AG09319 (cell line): ENCODE results near the gene SIMC1.
"Not testable (repeated sequence)": the region's sequence is repeated elsewhere in the genome, so short reads cannot be mapped to it uniquely, and the experiment has no call there.

ENCODE experiments used
- DNase-seq: peaks from one replicate; pipeline ENCODE4 v3.0.0-alpha.2; 2010; ENCODE audit warnings: low read depth; ENCODE audit errors: extremely low read depth
- TF ChIP-seq, protein P1 (sequence below): IDR thresholded peaks from 2 replicates; pipeline ENCODE4 v1.5.1; 2011; ENCODE audit warnings: low read depth, mild to moderate bottlenecking, inconsistent platforms, low read length, moderate library complexity

The SIMC1 gene

GRCh38 chr5:176245489-176245888, 7.3 kb downstream of the SIMC1 start:
- not testable (repeated sequence) for DNase-seq

DNA sequence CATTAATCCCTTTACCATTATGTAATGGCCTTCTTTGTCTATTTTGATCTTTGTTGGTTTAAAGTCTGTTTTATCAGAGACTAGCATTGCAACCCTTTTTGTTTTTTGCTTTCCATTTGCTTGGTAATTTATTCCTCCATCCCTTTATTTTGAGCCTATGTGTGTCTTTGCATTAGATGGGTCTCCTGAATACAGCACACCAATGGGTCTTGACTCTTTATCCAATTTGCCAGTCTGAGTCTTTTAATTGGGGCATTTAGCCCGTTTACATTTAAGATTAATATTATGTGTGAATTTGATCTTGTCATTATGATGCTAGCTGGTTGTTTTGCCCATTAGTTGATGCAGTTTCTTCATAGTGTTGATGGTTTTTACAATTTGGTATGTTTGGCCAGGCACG, 12.5 kb downstream of the SIMC1 start:
- DNase-seq: not testable (repeated sequence)

DNA sequence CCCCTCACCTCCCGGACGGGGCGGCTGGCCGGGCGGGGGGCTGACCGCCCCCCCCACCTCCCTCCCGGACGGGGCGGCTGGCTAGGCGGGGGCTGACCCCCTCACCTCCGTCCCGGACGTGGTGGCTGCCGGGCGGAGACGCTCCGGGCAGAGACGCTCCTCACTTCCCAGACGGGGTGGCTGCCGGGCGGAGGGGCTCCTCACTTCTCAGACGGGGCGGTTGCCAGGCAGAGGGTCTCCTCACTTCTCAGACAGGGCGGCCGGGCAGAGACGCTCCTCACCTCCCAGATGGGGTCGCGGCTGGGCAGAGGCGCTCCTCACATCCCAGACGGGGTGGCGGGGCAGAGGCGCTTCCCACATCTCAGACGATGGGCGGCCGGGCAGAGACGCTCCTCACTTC, 13.9 kb downstream of the SIMC1 start:
- not testable (repeated sequence) for DNase-seq

- not testable (repeated sequence) for DNase-seq
Measured at GRCh38 chr5:176253370-176254065, 15.3 kb downstream of the SIMC1 start.

DNA sequence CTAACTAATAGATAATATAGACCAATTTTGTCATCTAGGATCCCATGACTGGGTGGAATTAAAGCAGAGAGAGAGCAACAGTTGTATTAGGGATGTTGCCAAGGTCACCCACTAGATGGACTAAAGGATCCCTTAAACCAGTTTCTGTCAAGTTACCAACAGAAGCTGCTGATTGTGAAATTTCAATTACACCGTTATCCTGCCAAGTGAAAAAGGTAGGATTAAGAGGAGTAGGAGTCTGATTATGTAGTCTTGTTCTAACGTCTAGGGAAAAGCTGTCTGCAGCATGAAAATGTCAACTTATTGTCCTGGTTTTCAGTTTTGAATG, 15.8 kb downstream of the SIMC1 start:
- not testable (repeated sequence) for DNase-seq

- not testable (repeated sequence) for DNase-seq
Measured at GRCh38 chr5:176257871-176258505, 19.8 kb downstream of the SIMC1 start.

DNA sequence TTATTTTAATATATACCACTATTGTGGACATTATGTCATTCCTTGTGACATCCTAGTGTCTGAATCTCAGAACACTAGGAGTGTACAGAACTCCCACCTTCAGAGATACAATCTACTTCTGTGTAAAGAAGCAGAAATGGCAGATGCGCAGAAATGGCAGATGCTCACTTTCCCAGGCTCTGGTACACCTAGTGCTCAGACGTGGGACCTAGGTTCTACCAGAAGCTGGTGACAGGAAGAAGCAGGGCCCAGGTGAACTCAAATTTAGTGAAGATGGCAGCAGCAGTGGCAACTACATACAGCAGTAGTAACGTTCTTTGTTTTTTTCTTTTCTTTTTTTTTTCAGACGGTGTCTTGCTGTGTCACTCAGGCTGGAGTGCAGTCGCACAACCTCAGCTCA, 22.5 kb downstream of the SIMC1 start:
- not testable (repeated sequence) for DNase-seq

DNA sequence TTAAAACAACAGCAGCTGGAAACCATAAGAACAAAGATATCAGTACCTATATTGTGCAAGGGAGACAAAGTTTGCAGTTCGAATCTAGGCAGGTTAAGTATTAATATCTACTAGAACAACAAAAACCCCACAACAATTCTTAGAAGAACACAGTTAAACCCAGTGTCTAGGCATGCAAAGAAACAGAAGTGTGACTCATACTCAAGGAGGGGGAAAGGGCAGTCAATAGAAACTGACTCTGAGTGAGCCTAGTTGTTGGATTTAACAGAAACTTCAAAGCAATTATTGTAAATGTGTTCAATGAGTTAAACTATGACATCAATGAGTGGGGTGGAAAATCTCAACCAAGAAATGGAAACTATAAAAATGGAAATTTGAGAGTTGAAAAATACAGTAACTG, 28.2 kb downstream of the SIMC1 start:
- not testable (repeated sequence) for DNase-seq

- not testable (repeated sequence) for DNase-seq
Measured at GRCh38 chr5:176289018-176289417, 50.8 kb downstream of the SIMC1 start.

- DNase-seq: not testable (repeated sequence)
Measured at GRCh38 chr5:176290057-176290840, 52.0 kb downstream of the SIMC1 start.

GRCh38 chr5:176305356-176305755, 67.1 kb downstream of the SIMC1 start:
- DNase-seq: not testable (repeated sequence)

GRCh38 chr5:176317534-176318374, 79.5 kb downstream of the SIMC1 start:
- DNase-seq: no peak
- TF ChIP-seq, protein P1, sequence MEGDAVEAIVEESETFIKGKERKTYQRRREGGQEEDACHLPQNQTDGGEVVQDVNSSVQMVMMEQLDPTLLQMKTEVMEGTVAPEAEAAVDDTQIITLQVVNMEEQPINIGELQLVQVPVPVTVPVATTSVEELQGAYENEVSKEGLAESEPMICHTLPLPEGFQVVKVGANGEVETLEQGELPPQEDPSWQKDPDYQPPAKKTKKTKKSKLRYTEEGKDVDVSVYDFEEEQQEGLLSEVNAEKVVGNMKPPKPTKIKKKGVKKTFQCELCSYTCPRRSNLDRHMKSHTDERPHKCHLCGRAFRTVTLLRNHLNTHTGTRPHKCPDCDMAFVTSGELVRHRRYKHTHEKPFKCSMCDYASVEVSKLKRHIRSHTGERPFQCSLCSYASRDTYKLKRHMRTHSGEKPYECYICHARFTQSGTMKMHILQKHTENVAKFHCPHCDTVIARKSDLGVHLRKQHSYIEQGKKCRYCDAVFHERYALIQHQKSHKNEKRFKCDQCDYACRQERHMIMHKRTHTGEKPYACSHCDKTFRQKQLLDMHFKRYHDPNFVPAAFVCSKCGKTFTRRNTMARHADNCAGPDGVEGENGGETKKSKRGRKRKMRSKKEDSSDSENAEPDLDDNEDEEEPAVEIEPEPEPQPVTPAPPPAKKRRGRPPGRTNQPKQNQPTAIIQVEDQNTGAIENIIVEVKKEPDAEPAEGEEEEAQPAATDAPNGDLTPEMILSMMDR: no peak

GRCh38 chr5:176319827-176320554, 81.8 kb downstream of the SIMC1 start:
- TF ChIP-seq, protein P1: no peak; the same call in 1 of the 2 replicates
- no peak for DNase-seq
